Liver (tissue), 9 donors: ENCODE results near the gene CCL18. TPM values are rescaled to one million over a fixed set of nuclear protein-coding genes. Genes with fewer than 3 reads are reported as not detected.
"Not testable (repeated sequence)": the region's sequence is repeated elsewhere in the genome, so short reads cannot be mapped to it uniquely, and the experiment has no call there.

Source experiments
- DNase-seq: peaks from one replicate; pipeline ENCODE4 v3.0.0-alpha.2; 2017; ENCODE audit warnings: low spot score
- H3K27ac ChIP-seq, 2 donors: one replicate each; pipeline ENCODE4 v1.7.0; 2013; ENCODE audit warnings: inconsistent platforms in 2 of 2, low read length in 2 of 2, control low read depth in 1 of 2, low read depth in 1 of 2, mild to moderate bottlenecking in 1 of 2
- H3K27me3 ChIP-seq, 4 donors: one replicate each; pipeline versions ENCODE4 v1.6.1 to v1.7.0; 2013; ENCODE audit warnings: low read length in 3 of 4, inconsistent platforms in 1 of 4, mild to moderate bottlenecking in 1 of 4, moderate library complexity in 1 of 4; ENCODE audit not compliant: control insufficient read depth in 4 of 4, insufficient read depth in 4 of 4
- H3K36me3 ChIP-seq, 4 donors: one replicate each; pipeline versions ENCODE4 v1.6.1 to v1.7.0; 2013; ENCODE audit warnings: low read length in 3 of 4, mild to moderate bottlenecking in 3 of 4, low read depth in 1 of 4, moderate library complexity in 1 of 4; ENCODE audit not compliant: control insufficient read depth in 4 of 4, insufficient read depth in 3 of 4
- H3K4me1 ChIP-seq, 4 donors: one replicate each; pipeline versions ENCODE4 v1.6.1 to v1.7.0; 2013; ENCODE audit warnings: low read length in 3 of 4, mild to moderate bottlenecking in 3 of 4, moderate library complexity in 1 of 4; ENCODE audit not compliant: control insufficient read depth in 4 of 4, insufficient read depth in 4 of 4
- H3K4me3 ChIP-seq, 3 donors: one replicate each; pipeline versions ENCODE4 v1.6.1 to v1.7.0; 2013; ENCODE audit warnings: low read length in 3 of 3, control low read depth in 1 of 3, low read depth in 1 of 3, mild to moderate bottlenecking in 1 of 3
- H3K9ac ChIP-seq, 2 donors: one replicate each; pipeline ENCODE4 v1.7.0; 2013; ENCODE audit warnings: low read length in 2 of 2, mild to moderate bottlenecking in 2 of 2, moderate library complexity in 2 of 2, control low read depth in 1 of 2, low read depth in 1 of 2
- H3K9me3 ChIP-seq, 4 donors: one replicate each; pipeline versions ENCODE4 v1.6.1 to v1.7.0; 2013; ENCODE audit warnings: low read length in 3 of 4; ENCODE audit not compliant: control insufficient read depth in 4 of 4
- EGR1 ChIP-seq, 2 donors: IDR thresholded peaks; 2 replicates each; pipeline ENCODE4 v1.6.1; 2016 to 2018; ENCODE audit warnings: antibody characterized with exemption in 2 of 2, low read depth in 2 of 2
- FOXA1 ChIP-seq: IDR thresholded peaks from 2 replicates; pipeline ENCODE4 v1.6.1; 2016; ENCODE audit warnings: antibody characterized with exemption
- FOXA2 ChIP-seq: IDR thresholded peaks from 2 replicates; pipeline ENCODE4 v1.6.1; 2016; ENCODE audit warnings: antibody characterized with exemption
- HNF4G ChIP-seq: IDR thresholded peaks from 2 replicates; pipeline ENCODE4 v1.6.1; 2016; ENCODE audit warnings: antibody characterized with exemption
- JUND ChIP-seq, 2 donors: IDR thresholded peaks; 2 replicates each; pipeline ENCODE4 v1.6.1; 2016; ENCODE audit warnings: antibody characterized with exemption in 2 of 2
- RAD21 ChIP-seq, 2 donors: IDR thresholded peaks; 2 replicates each; pipeline ENCODE4 v1.6.1; 2016; ENCODE audit warnings: antibody characterized with exemption in 2 of 2, mild to moderate bottlenecking in 2 of 2
- TAF1 ChIP-seq: conservative IDR thresholded peaks from 2 replicates; pipeline ENCODE4 v1.6.1; 2016; ENCODE audit warnings: antibody characterized with exemption, mild to moderate bottlenecking
- WGBS: extraction: QIAGEN DNeasy Blood & Tissue Kit; methylation state at CpG from one replicate; pipeline ENCODE4 v1.1.7; 2013; 5-methylcytosine and 5-hydroxymethylcytosine counted together
- polyA plus RNA-seq, 2 donors: library from polyadenylated mRNA; stranded (reverse) in 1 of 2; unstranded in 1 of 2; fragments of 200-250 nt in 1 of 2; fragments of >200 nt in 1 of 2; fragmentation: Nextera tagmentation in 1 of 2; extraction: Ambion mirVana in 1 of 2; gene quantifications; one replicate each; pipeline versions ENCODE4 v1.2.1 to v1.2.3, GENCODE V29; 2013 to 2015
- total RNA-seq, 2 donors: library from RNA; depleted of rRNA; stranded (reverse); fragments of >200 nt; gene quantifications; one replicate each; pipeline ENCODE4 v1.2.3, GENCODE V29; 2014
- TF ChIP-seq, protein P1 (sequence below): IDR thresholded peaks from 2 replicates; pipeline ENCODE4 v1.6.1; 2016; ENCODE audit warnings: antibody characterized with exemption
- TF ChIP-seq, protein P2 (sequence below): fragments of 150-350 bp; IDR thresholded peaks from 2 replicates; pipeline ENCODE4 v1.5.1; 2017; ENCODE audit warnings: improper control_type of control experiment, low read depth, low read length; ENCODE audit not compliant: missing input control
- TF ChIP-seq, protein P3 (sequence below): IDR thresholded peaks from 2 replicates; pipeline ENCODE4 v1.6.1; 2016; ENCODE audit warnings: antibody characterized with exemption, mild to moderate bottlenecking
- TF ChIP-seq, protein P4 (sequence below): IDR thresholded peaks from 2 replicates; pipeline ENCODE4 v1.6.1; 2016; ENCODE audit warnings: antibody characterized with exemption
- donor health status: healthy.
- donor health status: healthy.
- donor health status: healthy.
- donor health status: healthy.
- donor health status: healthy.

The CCL18 gene
- total and polyA plus RNA-seq, 4 donors, result 0.22 to 0.92 (median 0.76) TPM; not detected in 1

DNA sequence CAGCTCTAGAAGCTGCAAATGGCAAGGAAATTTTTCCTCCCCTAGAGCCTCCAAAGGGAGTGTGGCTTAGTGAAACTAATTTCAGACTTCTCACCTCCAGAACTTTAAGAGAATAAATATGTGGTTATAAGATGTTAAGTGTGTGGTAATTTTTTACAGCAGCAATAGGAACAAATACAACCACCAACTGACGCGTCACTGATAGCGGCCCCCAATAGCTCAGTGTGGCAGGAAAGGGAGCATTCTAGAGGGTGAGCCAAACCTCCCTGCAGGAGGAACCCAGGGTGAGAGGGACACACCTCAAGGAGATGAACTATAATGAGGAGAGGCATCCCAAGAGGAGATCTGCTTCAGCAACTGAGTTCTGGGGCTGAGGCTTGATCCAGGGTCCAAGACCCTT, 43.6 kb downstream of the CCL18 start:
- H3K9ac ChIP-seq, result no peak overlapping the region
- no peak overlapping the region for H3K4me3 ChIP-seq
- H3K4me1 ChIP-seq, result no peaks in the 10 kb centered on the region
- TF ChIP-seq, protein P1, sequence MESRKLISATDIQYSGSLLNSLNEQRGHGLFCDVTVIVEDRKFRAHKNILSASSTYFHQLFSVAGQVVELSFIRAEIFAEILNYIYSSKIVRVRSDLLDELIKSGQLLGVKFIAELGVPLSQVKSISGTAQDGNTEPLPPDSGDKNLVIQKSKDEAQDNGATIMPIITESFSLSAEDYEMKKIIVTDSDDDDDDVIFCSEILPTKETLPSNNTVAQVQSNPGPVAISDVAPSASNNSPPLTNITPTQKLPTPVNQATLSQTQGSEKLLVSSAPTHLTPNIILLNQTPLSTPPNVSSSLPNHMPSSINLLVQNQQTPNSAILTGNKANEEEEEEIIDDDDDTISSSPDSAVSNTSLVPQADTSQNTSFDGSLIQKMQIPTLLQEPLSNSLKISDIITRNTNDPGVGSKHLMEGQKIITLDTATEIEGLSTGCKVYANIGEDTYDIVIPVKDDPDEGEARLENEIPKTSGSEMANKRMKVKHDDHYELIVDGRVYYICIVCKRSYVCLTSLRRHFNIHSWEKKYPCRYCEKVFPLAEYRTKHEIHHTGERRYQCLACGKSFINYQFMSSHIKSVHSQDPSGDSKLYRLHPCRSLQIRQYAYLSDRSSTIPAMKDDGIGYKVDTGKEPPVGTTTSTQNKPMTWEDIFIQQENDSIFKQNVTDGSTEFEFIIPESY, result no peak
- TF ChIP-seq HNF4G, result no peak
- no peak for TF ChIP-seq TAF1
- TF ChIP-seq JUND (IDR thresholded peaks at IDR 0.05), result no peak
- TF ChIP-seq, protein P2, sequence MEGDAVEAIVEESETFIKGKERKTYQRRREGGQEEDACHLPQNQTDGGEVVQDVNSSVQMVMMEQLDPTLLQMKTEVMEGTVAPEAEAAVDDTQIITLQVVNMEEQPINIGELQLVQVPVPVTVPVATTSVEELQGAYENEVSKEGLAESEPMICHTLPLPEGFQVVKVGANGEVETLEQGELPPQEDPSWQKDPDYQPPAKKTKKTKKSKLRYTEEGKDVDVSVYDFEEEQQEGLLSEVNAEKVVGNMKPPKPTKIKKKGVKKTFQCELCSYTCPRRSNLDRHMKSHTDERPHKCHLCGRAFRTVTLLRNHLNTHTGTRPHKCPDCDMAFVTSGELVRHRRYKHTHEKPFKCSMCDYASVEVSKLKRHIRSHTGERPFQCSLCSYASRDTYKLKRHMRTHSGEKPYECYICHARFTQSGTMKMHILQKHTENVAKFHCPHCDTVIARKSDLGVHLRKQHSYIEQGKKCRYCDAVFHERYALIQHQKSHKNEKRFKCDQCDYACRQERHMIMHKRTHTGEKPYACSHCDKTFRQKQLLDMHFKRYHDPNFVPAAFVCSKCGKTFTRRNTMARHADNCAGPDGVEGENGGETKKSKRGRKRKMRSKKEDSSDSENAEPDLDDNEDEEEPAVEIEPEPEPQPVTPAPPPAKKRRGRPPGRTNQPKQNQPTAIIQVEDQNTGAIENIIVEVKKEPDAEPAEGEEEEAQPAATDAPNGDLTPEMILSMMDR, result no peak
- TF ChIP-seq, protein P3, sequence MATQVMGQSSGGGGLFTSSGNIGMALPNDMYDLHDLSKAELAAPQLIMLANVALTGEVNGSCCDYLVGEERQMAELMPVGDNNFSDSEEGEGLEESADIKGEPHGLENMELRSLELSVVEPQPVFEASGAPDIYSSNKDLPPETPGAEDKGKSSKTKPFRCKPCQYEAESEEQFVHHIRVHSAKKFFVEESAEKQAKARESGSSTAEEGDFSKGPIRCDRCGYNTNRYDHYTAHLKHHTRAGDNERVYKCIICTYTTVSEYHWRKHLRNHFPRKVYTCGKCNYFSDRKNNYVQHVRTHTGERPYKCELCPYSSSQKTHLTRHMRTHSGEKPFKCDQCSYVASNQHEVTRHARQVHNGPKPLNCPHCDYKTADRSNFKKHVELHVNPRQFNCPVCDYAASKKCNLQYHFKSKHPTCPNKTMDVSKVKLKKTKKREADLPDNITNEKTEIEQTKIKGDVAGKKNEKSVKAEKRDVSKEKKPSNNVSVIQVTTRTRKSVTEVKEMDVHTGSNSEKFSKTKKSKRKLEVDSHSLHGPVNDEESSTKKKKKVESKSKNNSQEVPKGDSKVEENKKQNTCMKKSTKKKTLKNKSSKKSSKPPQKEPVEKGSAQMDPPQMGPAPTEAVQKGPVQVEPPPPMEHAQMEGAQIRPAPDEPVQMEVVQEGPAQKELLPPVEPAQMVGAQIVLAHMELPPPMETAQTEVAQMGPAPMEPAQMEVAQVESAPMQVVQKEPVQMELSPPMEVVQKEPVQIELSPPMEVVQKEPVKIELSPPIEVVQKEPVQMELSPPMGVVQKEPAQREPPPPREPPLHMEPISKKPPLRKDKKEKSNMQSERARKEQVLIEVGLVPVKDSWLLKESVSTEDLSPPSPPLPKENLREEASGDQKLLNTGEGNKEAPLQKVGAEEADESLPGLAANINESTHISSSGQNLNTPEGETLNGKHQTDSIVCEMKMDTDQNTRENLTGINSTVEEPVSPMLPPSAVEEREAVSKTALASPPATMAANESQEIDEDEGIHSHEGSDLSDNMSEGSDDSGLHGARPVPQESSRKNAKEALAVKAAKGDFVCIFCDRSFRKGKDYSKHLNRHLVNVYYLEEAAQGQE, result no peak
- TF ChIP-seq RAD21 (IDR thresholded peaks at IDR 0.05), result no peak
- TF ChIP-seq, protein P4, sequence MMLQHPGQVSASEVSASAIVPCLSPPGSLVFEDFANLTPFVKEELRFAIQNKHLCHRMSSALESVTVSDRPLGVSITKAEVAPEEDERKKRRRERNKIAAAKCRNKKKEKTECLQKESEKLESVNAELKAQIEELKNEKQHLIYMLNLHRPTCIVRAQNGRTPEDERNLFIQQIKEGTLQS, result no peak
- TF ChIP-seq FOXA1, result no peak
- no peak for TF ChIP-seq FOXA2
- TF ChIP-seq EGR1 (IDR thresholded peaks at IDR 0.05; ENCODE audit: low read depth in 2 of 2), result no peak
- no peak overlapping the region for H3K27ac ChIP-seq
- DNase-seq, result no peak
- H3K27me3 ChIP-seq, result no peaks in the 10 kb centered on the region
- H3K9me3 ChIP-seq, result no peaks in the 10 kb centered on the region
- 91% methylated on average over 3 of the region's 3 CpGs for WGBS
- no peaks in the 10 kb centered on the region for H3K36me3 ChIP-seq

DNA sequence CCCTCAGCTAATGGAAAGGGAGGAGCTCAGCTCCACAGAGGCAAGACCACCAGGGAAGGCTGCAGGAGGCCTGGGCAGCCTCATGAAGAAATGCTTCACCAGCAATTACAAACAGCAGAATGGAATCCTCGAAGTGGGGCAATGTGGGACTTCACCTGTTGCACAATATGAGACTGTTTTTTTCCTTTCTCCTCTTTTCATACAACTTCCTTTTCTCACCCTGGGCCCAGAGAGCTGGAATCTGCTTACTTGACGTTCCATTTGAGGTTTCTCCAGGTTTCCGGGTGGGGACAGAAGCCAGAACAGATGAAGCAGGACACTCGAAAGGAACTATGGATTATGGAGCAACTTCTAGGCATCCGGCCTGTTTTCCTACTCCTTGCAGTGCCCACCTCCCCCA, 44.2 kb downstream of the CCL18 start:
- H3K9me3 ChIP-seq, H3K36me3 ChIP-seq, H3K27ac ChIP-seq, H3K4me3 ChIP-seq, DNase-seq, H3K9ac ChIP-seq, H3K27me3 ChIP-seq, H3K4me1 ChIP-seq: not testable (repeated sequence)
- WGBS, result 83% methylated on average over 5 of the region's 5 CpGs

DNA sequence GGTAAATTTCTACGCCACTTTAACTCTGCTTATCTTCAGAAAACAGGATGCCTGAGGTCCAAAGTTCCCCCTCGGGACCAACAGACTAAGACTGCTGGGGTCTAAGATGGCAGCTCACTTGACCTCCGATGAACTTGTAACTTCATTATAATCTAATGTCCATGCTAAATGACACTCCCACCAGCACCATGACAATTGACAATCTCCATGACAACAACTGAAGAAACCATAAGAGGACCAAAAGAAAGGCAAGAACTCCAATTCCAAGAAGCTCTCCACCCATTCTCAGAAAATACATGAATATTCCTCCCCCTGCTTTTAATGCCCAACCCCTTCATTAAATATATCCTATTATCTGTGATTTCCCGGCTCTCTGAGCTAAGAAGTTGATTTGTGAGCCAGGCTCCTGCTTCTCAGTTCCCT, 47.0 kb downstream of the CCL18 start:
- TF ChIP-seq RAD21 (IDR thresholded peaks at IDR 0.05) (no peak), FOXA2 (no peak)
- TF ChIP-seq, protein P1, result no peak
- TF ChIP-seq, protein P2, result no peak
- H3K36me3 ChIP-seq, result no peaks in the 10 kb centered on the region
- DNase-seq, result no peak
- H3K4me3 ChIP-seq, result no peak overlapping the region
- no peaks in the 10 kb centered on the region for H3K27me3 ChIP-seq
- H3K9me3 ChIP-seq, result no peaks in the 10 kb centered on the region
- 88% methylated on average over 4 of the region's 4 CpGs for WGBS
- H3K27ac ChIP-seq, result no peak overlapping the region
- no peak overlapping the region for H3K9ac ChIP-seq
- no peaks in the 10 kb centered on the region for H3K4me1 ChIP-seq
